ENCODE data around the gene NXPH1.

Gene NXPH1

DNA sequence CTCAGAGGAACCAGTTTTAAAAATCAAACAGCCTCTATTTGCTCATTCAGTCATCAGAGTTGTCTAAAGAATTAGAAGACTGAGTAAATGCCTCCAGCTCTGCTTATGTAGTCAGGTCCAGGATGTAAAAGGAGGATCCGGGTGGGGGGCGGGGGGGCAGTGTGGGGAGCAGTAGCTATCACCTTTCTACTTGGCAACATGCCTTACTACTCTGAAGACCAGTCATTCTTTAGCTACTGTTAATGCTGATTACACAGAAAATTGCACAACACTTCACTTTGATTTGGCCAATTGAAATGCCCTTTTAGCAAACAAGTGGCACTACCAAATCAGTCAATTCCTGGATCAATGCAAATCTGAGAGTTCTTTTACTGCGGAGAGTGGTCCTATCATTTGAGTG is 164.2 kb downstream of the NXPH1 start:
- Histone ChIP-seq H3K27ac (no peak overlapping the region), H3K9me3 (ENCODE audit: low read depth, low read length) (no peaks in the 10 kb centered on the region), H3K4me3 (no peak overlapping the region), H3K36me3 (ENCODE audit: insufficient read depth, low read length) (no peaks in the 10 kb centered on the region), H3K9ac (ENCODE audit: insufficient read length) (no peak overlapping the region)
- no peak for DNase-seq (ENCODE audit: low read depth, low spot score)
- TF ChIP-seq POLR2AphosphoS5 (IDR thresholded peaks at IDR 0.05; ENCODE audit: borderline replicate concordance, low read depth, low read length): no peak
- TF ChIP-seq EZH2 (IDR thresholded peaks at IDR 0.05): no peak
- TF ChIP-seq FOXP2 (optimal IDR thresholded peaks at IDR 0.05; ENCODE audit: control extremely low read depth, extremely low read length, insufficient read depth): no peak

GRCh38 chr7:8601121-8601520 is 167.7 kb downstream of the NXPH1 start:
- Histone ChIP-seq H3K9me3 (ENCODE audit: low read depth, low read length) (no peaks in the 10 kb centered on the region), H3K4me3 (no peak overlapping the region), H3K27ac (no peak overlapping the region), H3K9ac (ENCODE audit: insufficient read length) (no peak overlapping the region), H3K36me3 (ENCODE audit: insufficient read depth, low read length) (no peaks in the 10 kb centered on the region)
- no peak for TF ChIP-seq EZH2 (IDR thresholded peaks at IDR 0.05)
- TF ChIP-seq POLR2AphosphoS5 (IDR thresholded peaks at IDR 0.05; ENCODE audit: borderline replicate concordance, low read depth, low read length): no peak
- TF ChIP-seq FOXP2 (optimal IDR thresholded peaks at IDR 0.05; ENCODE audit: control extremely low read depth, extremely low read length, insufficient read depth): no peak
- no peak for DNase-seq (ENCODE audit: low read depth, low spot score)

- no peak for DNase-seq (ENCODE audit: low read depth, low spot score)
- no peaks in the 10 kb centered on the region for H3K9me3 ChIP-seq (ENCODE audit: low read depth, low read length)
- TF ChIP-seq EZH2 (IDR thresholded peaks at IDR 0.05): no peak
- no peak for TF ChIP-seq FOXP2 (optimal IDR thresholded peaks at IDR 0.05; ENCODE audit: control extremely low read depth, extremely low read length, insufficient read depth)
- TF ChIP-seq POLR2AphosphoS5 (IDR thresholded peaks at IDR 0.05; ENCODE audit: borderline replicate concordance, low read depth, low read length): no peak
- H3K27ac ChIP-seq: no peak overlapping the region
- H3K4me3 ChIP-seq: no peak overlapping the region
- no peaks in the 10 kb centered on the region for H3K36me3 ChIP-seq (ENCODE audit: insufficient read depth, low read length)
- no peak overlapping the region for H3K9ac ChIP-seq (ENCODE audit: insufficient read length)
These were observed 171.8 kb downstream of the NXPH1 start for GRCh38 chr7:8605221-8605620.

- H3K9ac ChIP-seq (ENCODE audit: insufficient read length): no peak overlapping the region
- H3K27ac ChIP-seq: no peak overlapping the region
- DNase-seq (ENCODE audit: low read depth, low spot score): no peak
- TF ChIP-seq FOXP2 (optimal IDR thresholded peaks at IDR 0.05; ENCODE audit: control extremely low read depth, extremely low read length, insufficient read depth): no peak
- no peak for TF ChIP-seq EZH2 (IDR thresholded peaks at IDR 0.05)
- TF ChIP-seq POLR2AphosphoS5 (IDR thresholded peaks at IDR 0.05; ENCODE audit: borderline replicate concordance, low read depth, low read length): no peak
- no peaks in the 10 kb centered on the region for H3K9me3 ChIP-seq (ENCODE audit: low read depth, low read length)
- no peak overlapping the region for H3K4me3 ChIP-seq
- H3K36me3 ChIP-seq (ENCODE audit: insufficient read depth, low read length): no peaks in the 10 kb centered on the region
These were observed 179.2 kb downstream of the NXPH1 start for GRCh38 chr7:8612584-8612983.

- Histone ChIP-seq H3K9ac (ENCODE audit: insufficient read length) (no peak overlapping the region), H3K27ac (no peak overlapping the region), H3K4me3 (no peak overlapping the region), H3K9me3 (ENCODE audit: low read depth, low read length) (no peaks in the 10 kb centered on the region), H3K36me3 (ENCODE audit: insufficient read depth, low read length) (no peaks in the 10 kb centered on the region)
- no peak for DNase-seq (ENCODE audit: low read depth, low spot score)
- TF ChIP-seq POLR2AphosphoS5 (IDR thresholded peaks at IDR 0.05; ENCODE audit: borderline replicate concordance, low read depth, low read length) (no peak), FOXP2 (optimal IDR thresholded peaks at IDR 0.05; ENCODE audit: control extremely low read depth, extremely low read length, insufficient read depth) (no peak), EZH2 (IDR thresholded peaks at IDR 0.05) (no peak)
These were observed 179.8 kb downstream of the NXPH1 start for GRCh38 chr7:8613191-8613590.

GRCh38 chr7:8615019-8615418 is 181.6 kb downstream of the NXPH1 start:
- no peak for DNase-seq (ENCODE audit: low read depth, low spot score)
- Histone ChIP-seq H3K9me3 (ENCODE audit: low read depth, low read length) (no peaks in the 10 kb centered on the region), H3K27ac (no peak overlapping the region), H3K4me3 (no peak overlapping the region), H3K9ac (ENCODE audit: insufficient read length) (no peak overlapping the region), H3K36me3 (ENCODE audit: insufficient read depth, low read length) (no peaks in the 10 kb centered on the region)
- no peak for TF ChIP-seq FOXP2 (optimal IDR thresholded peaks at IDR 0.05; ENCODE audit: control extremely low read depth, extremely low read length, insufficient read depth)

DNA sequence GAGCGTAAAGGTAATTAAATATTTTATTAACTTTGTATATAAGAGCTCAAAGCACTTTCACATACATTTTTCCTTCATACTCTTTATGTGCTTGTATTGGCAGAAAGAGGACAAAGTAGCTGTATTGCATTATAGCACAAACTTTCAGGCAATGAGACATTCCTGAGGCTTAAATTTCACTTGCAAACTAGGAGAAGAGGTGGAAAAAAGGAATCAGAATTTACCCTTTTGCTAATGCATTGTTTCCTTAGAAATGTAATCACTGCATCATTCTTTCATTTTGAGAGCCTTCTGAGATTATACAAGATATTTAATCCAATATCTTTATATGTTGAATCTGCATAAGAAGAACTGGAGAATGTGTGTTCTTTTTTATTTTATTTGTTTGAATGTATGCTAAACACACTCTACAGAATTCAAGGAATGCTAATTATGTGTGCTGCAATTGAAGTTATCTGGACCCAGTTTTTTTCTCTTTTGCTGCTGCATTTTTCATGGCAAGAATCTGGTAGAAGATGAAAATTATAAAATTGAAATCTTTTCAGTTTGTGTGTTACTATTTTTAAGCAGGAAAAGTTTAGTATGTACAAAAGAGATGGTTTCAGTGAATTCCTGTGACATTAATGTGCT is 185.1 kb downstream of the NXPH1 start:
- Histone ChIP-seq H3K36me3 (ENCODE audit: insufficient read depth, low read length) (no peaks in the 10 kb centered on the region), H3K9me3 (ENCODE audit: low read depth, low read length) (no peaks in the 10 kb centered on the region), H3K9ac (ENCODE audit: insufficient read length) (no peak overlapping the region), H3K4me3 (no peak overlapping the region), H3K27ac (no peak overlapping the region)
- no peak for DNase-seq (ENCODE audit: low read depth, low spot score)
- TF ChIP-seq EZH2 (IDR thresholded peaks at IDR 0.05) (no peak), FOXP2 (optimal IDR thresholded peaks at IDR 0.05; ENCODE audit: control extremely low read depth, extremely low read length, insufficient read depth) (no peak)

GRCh38 chr7:8620169-8620568 is 186.8 kb downstream of the NXPH1 start:
- TF ChIP-seq FOXP2 (optimal IDR thresholded peaks at IDR 0.05; ENCODE audit: control extremely low read depth, extremely low read length, insufficient read depth): no peak
- Histone ChIP-seq H3K36me3 (ENCODE audit: insufficient read depth, low read length) (no peaks in the 10 kb centered on the region), H3K4me3 (no peak overlapping the region), H3K27ac (no peak overlapping the region), H3K9ac (ENCODE audit: insufficient read length) (no peak overlapping the region), H3K9me3 (ENCODE audit: low read depth, low read length) (no peaks in the 10 kb centered on the region)
- DNase-seq (ENCODE audit: low read depth, low spot score): no peak

GRCh38 chr7:8625612-8626011 is 192.2 kb downstream of the NXPH1 start:
- no peak for DNase-seq (ENCODE audit: low read depth, low spot score)
- Histone ChIP-seq H3K36me3 (ENCODE audit: insufficient read depth, low read length) (no peaks in the 10 kb centered on the region), H3K9ac (ENCODE audit: insufficient read length) (no peak overlapping the region), H3K4me3 (no peak overlapping the region), H3K9me3 (ENCODE audit: low read depth, low read length) (no peaks in the 10 kb centered on the region), H3K27ac (no peak overlapping the region)
- no peak for TF ChIP-seq EZH2 (IDR thresholded peaks at IDR 0.05)
- TF ChIP-seq POLR2AphosphoS5 (IDR thresholded peaks at IDR 0.05; ENCODE audit: borderline replicate concordance, low read depth, low read length): no peak
- TF ChIP-seq FOXP2 (optimal IDR thresholded peaks at IDR 0.05; ENCODE audit: control extremely low read depth, extremely low read length, insufficient read depth): no peak
